Neural cell (in vitro differentiated cells): ENCODE measurements around the gene NPPA. TPM values are rescaled to one million over a fixed set of nuclear protein-coding genes. Genes with fewer than 3 reads are reported as not detected.

ENCODE experiments used
- H2AFZ ChIP-seq: fragments of 200-600, 300-800 bp; sonication (generic), shearing (Covaris generic); 2 replicates; pipeline ENCODE4 v1.6.0; 2014; ENCODE audit warnings: low read depth, mild to moderate bottlenecking, antibody characterized with exemption, low read length, moderate library complexity
- H3F3A ChIP-seq: fragments of 200-600 bp; shearing (Covaris generic); 2 replicates; pipeline ENCODE4 v1.6.1; 2016; ENCODE audit warnings: mild to moderate bottlenecking, moderate library complexity, mixed read lengths, antibody characterized with exemption, low read length; ENCODE audit not compliant: insufficient read depth, poor library complexity, severe bottlenecking
- H3K27ac ChIP-seq: fragments of 200-600, 300-800 bp; sonication (generic), shearing (Covaris generic); 2 replicates; pipeline ENCODE4 v1.5.1; 2014; ENCODE audit warnings: mild to moderate bottlenecking, low read length, moderate library complexity
- H3K27me3 ChIP-seq: fragments of 300-800, 200-600 bp; sonication (generic), shearing (Covaris generic); 2 replicates; pipeline ENCODE4 v1.6.0; 2014; ENCODE audit warnings: mild to moderate bottlenecking, low read depth, low read length, moderate library complexity; ENCODE audit not compliant: insufficient read depth
- H3K36me3 ChIP-seq: fragments of 300-800, 200-600 bp; sonication (generic), shearing (Covaris generic); 2 replicates; pipeline ENCODE4 v1.5.1; 2014; ENCODE audit warnings: mild to moderate bottlenecking, antibody characterized with exemption, low read length, moderate library complexity; ENCODE audit not compliant: insufficient read depth
- H3K4me2 ChIP-seq: fragments of 300-800, 200-600 bp; sonication (generic), shearing (Covaris generic); 2 replicates; pipeline ENCODE4 v1.6.0; 2014; ENCODE audit warnings: mild to moderate bottlenecking, low read length
- H3K4me3 ChIP-seq: fragments of 300-800, 200-600 bp; sonication (generic), shearing (Covaris generic); 2 replicates; pipeline ENCODE4 v1.5.1; 2014; ENCODE audit warnings: mild to moderate bottlenecking, low read length, moderate library complexity
- H3K79me2 ChIP-seq: fragments of 200-600 bp; shearing (Covaris generic); replicated peaks from 2 replicates; pipeline ENCODE4 v1.6.0; 2014; ENCODE audit warnings: mild to moderate bottlenecking, low read length, moderate library complexity; ENCODE audit not compliant: insufficient read depth
- H3K9ac ChIP-seq: fragments of 300-800, 200-600 bp; sonication (generic), shearing (Covaris generic); 2 replicates; pipeline ENCODE4 v1.6.1; 2016; ENCODE audit warnings: mild to moderate bottlenecking, low read length, mixed read lengths
- H3K9me2 ChIP-seq: fragments of 200-600 bp; shearing (Covaris generic); 2 replicates; pipeline ENCODE4 v1.6.1; 2016; ENCODE audit warnings: mild to moderate bottlenecking, low read length, mixed read lengths; ENCODE audit not compliant: insufficient read depth
- H3K9me3 ChIP-seq: fragments of 200-600, 300-800 bp; sonication (generic), shearing (Covaris generic); 2 replicates; pipeline ENCODE4 v1.6.1; 2016; ENCODE audit warnings: mild to moderate bottlenecking, mixed run types, low read length, moderate library complexity, mixed read lengths
- H4K20me1 ChIP-seq: fragments of 200-600 bp; shearing (Covaris generic); 2 replicates; pipeline ENCODE4 v1.6.1; 2016; ENCODE audit warnings: mild to moderate bottlenecking, mixed run types; ENCODE audit not compliant: insufficient read depth
- CTCF ChIP-seq: fragments of 450-650 bp; IDR thresholded peaks from 2 replicates; pipeline ENCODE4 v1.5.1; 2014; ENCODE audit warnings: antibody characterized with exemption, mild to moderate bottlenecking, moderate library complexity; ENCODE audit not compliant: poor library complexity, severe bottlenecking
- EP300 ChIP-seq: fragments of 450-650 bp; conservative IDR thresholded peaks from 2 replicates; pipeline ENCODE4 v1.6.1; 2014; ENCODE audit warnings: antibody characterized with exemption, mild to moderate bottlenecking, moderate library complexity; ENCODE audit not compliant: poor library complexity, severe bottlenecking
- EZH2 ChIP-seq: fragments of 200-600, 300-800 bp; shearing (Covaris generic), sonication (generic); IDR thresholded peaks from 2 replicates; pipeline ENCODE4 v1.6.1; 2014; ENCODE audit warnings: antibody characterized with exemption, low read length, borderline replicate concordance, mild to moderate bottlenecking; ENCODE audit not compliant: insufficient read depth, poor library complexity, severe bottlenecking
- MXI1 ChIP-seq: fragments of 450-650 bp; conservative IDR thresholded peaks from 2 replicates; pipeline ENCODE4 v1.6.1; 2014; ENCODE audit warnings: antibody characterized with exemption, mild to moderate bottlenecking; ENCODE audit not compliant: poor library complexity, severe bottlenecking
- POLR2AphosphoS5 ChIP-seq: IDR thresholded peaks from 2 replicates; pipeline ENCODE4 v1.6.1; 2012
- RAD21 ChIP-seq: fragments of 450-650 bp; conservative IDR thresholded peaks from 2 replicates; pipeline ENCODE4 v1.6.1; 2014; ENCODE audit warnings: antibody characterized with exemption, mild to moderate bottlenecking, moderate library complexity
- SMC3 ChIP-seq: fragments of 450-650 bp; conservative IDR thresholded peaks from 2 replicates; pipeline ENCODE4 v1.6.1; 2014; ENCODE audit warnings: antibody characterized with exemption, mild to moderate bottlenecking, moderate library complexity; ENCODE audit not compliant: poor library complexity
- TAF1 ChIP-seq: IDR thresholded peaks from 2 replicates; pipeline ENCODE4 v1.6.1; 2012; ENCODE audit warnings: low read depth
- polyA plus RNA-seq: library from polyadenylated mRNA; depleted of rRNA; stranded (reverse); fragments of >200 nt; gene quantifications from 2 replicates; pipeline ENCODE4 v1.2.3, GENCODE V29; 2014
- TF ChIP-seq, protein P1 (sequence below): IDR thresholded peaks from 2 replicates; pipeline ENCODE4 v1.6.1; 2012; ENCODE audit warnings: borderline replicate concordance

The NPPA gene
- polyA plus RNA-seq, 1 donor from 2014 or later, result not detected

DNA sequence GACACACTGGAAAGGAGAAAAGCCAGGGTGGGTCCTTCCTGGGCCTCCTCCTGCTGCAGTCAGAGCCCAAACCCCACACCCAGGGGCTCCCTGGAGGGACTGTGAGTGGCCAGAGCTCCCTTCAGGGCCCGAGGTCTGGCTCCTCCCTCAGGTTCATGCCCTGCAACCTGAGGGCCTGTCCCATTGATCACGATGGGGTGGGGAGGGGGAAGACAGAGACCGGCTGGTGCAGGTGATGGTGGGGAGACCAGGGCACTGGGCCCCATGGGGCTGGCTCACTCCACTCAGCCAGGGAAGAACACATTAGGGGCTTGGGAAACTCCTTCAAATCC is 41.3 kb upstream of the NPPA start:
- no peaks in the 10 kb centered on the region for H4K20me1 ChIP-seq
- H2AFZ ChIP-seq, result no peak overlapping the region
- H3K79me2 ChIP-seq, result no peaks in the 10 kb centered on the region
- no peak overlapping the region for H3K27ac ChIP-seq
- H3K36me3 ChIP-seq, result no peaks in the 10 kb centered on the region
- H3K4me2 ChIP-seq, result no peak overlapping the region
- H3F3A ChIP-seq, result no peaks in the 10 kb centered on the region
- H3K27me3 ChIP-seq, result no peaks in the 10 kb centered on the region
- no peak overlapping the region for H3K9ac ChIP-seq
- H3K9me3 ChIP-seq, result no peaks in the 10 kb centered on the region
- H3K4me3 ChIP-seq, result no peak overlapping the region
- TF ChIP-seq EP300 (no peak), CTCF (no peak), TAF1 (no peak), MXI1 (no peak), RAD21 (no peak), EZH2 (no peak), SMC3 (no peak), POLR2AphosphoS5 (no peak)
- TF ChIP-seq, protein P1, sequence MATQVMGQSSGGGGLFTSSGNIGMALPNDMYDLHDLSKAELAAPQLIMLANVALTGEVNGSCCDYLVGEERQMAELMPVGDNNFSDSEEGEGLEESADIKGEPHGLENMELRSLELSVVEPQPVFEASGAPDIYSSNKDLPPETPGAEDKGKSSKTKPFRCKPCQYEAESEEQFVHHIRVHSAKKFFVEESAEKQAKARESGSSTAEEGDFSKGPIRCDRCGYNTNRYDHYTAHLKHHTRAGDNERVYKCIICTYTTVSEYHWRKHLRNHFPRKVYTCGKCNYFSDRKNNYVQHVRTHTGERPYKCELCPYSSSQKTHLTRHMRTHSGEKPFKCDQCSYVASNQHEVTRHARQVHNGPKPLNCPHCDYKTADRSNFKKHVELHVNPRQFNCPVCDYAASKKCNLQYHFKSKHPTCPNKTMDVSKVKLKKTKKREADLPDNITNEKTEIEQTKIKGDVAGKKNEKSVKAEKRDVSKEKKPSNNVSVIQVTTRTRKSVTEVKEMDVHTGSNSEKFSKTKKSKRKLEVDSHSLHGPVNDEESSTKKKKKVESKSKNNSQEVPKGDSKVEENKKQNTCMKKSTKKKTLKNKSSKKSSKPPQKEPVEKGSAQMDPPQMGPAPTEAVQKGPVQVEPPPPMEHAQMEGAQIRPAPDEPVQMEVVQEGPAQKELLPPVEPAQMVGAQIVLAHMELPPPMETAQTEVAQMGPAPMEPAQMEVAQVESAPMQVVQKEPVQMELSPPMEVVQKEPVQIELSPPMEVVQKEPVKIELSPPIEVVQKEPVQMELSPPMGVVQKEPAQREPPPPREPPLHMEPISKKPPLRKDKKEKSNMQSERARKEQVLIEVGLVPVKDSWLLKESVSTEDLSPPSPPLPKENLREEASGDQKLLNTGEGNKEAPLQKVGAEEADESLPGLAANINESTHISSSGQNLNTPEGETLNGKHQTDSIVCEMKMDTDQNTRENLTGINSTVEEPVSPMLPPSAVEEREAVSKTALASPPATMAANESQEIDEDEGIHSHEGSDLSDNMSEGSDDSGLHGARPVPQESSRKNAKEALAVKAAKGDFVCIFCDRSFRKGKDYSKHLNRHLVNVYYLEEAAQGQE, result no peak
- no peaks in the 10 kb centered on the region for H3K9me2 ChIP-seq

GRCh38 chr1:11888206-11888876 is 40.8 kb upstream of the NPPA start:
- no peak overlapping the region for H3K27ac ChIP-seq
- TF ChIP-seq TAF1 (no peak), RAD21 (no peak), CTCF (no peak), SMC3 (no peak), EP300 (no peak), POLR2AphosphoS5 (no peak), MXI1 (no peak), EZH2 (no peak)
- TF ChIP-seq, protein P1, result no peak
- no peaks in the 10 kb centered on the region for H3K79me2 ChIP-seq
- H3K9me3 ChIP-seq, result no peaks in the 10 kb centered on the region
- no peaks in the 10 kb centered on the region for H3F3A ChIP-seq
- H3K4me2 ChIP-seq, result no peak overlapping the region
- H3K9me2 ChIP-seq, result no peaks in the 10 kb centered on the region
- no peak overlapping the region for H3K9ac ChIP-seq
- H3K27me3 ChIP-seq, result no peaks in the 10 kb centered on the region
- H3K4me3 ChIP-seq, result no peak overlapping the region
- H4K20me1 ChIP-seq, result no peaks in the 10 kb centered on the region
- no peak overlapping the region for H2AFZ ChIP-seq
- no peaks in the 10 kb centered on the region for H3K36me3 ChIP-seq
